GM18505 (cell line): ENCODE measurements around the gene RAP2B.
"Not testable (repeated sequence)": the region's sequence is repeated elsewhere in the genome, so short reads cannot be mapped to it uniquely, and the experiment has no call there.

Experiments
- ATAC-seq: cut with Tn5 transposase; IDR thresholded peaks from one replicate; pipeline ENCODE4 v1.9.1; 2021; ENCODE audit not compliant: unreplicated experiment
- POLR2A ChIP-seq: IDR thresholded peaks from 4 replicates; pipeline ENCODE4 v1.6.1; 2011; ENCODE audit warnings: borderline replicate concordance; ENCODE audit not compliant: insufficient read depth, insufficient read length; ENCODE audit errors: extremely low read depth

The RAP2B gene

DNA sequence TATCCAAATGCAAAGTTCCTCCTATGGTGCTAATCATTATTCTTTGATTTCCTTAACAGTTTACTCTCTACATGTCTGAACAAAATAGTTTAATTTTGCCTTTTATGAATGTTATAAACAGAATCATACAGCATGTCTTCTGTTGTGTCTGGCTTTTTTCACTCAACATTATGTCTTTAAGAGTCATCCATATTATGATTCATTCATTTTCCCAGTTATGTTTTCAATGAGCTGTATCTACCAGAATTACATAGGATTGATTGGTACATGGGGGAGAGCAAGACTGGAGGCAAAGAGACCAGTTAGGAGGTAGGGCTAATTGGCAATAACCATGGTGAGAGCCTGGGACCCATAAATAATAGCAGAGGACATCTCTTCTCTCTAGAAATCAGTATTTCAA, 16.6 kb upstream of the RAP2B start:
- ATAC-seq, result no peak
- TF ChIP-seq POLR2A, result no peak

DNA sequence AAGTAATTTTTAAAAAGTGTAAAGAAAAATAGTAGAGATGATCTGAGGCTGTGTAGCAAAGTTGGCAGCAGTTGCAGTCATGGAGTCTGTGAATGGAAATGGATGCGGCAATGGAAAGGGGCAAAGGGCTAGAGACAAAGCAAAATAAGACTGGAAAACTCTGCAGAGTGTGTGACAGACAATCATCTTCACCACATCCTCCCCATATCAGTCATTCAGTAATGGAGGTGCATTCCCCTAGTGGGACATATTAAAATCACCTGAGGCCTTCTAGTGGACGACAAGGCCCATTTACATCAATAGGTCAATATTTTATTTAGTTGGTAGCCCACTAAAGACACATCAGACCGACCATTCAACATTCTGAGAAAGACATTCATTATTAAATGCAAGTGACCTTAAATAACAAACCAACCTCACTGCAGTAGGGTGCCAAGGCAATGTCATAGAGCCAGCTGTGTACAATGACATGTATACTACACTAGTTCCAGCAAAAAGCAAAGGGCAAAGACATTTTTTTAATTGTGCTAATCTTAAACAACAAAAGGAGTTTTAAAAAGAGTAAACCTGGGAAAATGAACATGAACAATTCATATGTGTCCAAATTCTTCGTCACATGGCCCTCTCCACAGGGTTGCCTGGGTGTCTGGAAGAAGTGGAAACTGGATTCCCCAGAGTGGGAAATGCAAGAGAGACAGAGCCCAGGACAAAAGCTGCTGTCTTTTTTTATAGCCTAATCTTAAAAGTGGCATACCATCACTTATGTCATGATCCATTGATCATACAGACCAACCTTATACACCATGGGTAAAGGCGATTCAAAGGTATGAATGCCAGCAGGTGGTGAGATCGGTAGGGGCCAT, 15.6 kb upstream of the RAP2B start:
- TF ChIP-seq POLR2A, result no peak
- no peak for ATAC-seq

DNA sequence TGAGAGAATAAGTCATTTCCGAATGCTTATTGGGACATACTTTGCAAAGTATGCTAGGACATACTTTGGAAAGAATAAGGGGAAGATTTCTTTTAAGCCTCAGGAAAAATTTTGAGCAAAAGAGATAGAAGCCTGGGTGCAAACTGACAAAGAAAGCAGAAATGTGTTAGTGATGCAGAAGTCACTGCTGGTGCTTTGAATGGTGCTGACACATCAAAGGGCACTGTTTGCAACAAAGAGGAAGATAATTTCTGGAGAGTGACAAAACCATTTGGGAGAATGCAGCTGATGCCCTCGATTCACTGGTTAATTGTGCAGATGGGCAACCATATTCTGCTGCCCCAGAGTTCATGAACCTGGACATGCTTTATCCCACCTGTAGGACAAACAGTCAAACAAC, 11.0 kb upstream of the RAP2B start:
- TF ChIP-seq POLR2A, result no peak
- no peak for ATAC-seq

DNA sequence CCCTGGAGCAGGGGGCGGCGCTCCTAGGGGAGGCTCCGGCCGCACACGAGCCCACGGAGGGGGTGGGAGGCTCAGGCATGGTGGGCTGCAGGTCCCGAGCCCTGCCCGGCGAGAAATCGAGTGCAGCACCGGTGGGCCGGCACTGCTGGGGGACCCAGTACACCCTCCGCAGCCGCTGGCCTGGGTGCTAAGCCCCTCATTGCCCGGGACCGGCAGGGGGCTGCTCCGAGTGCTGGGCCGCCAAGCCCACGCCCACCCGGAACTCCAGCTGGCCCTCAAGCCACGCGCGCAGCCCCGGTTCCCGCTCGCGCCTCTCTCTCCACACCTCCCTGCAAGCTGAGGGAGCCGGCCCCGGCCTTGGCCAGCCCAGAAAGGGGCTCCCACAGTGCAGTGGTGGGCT, 6.2 kb upstream of the RAP2B start:
- not testable (repeated sequence) for ATAC-seq

DNA sequence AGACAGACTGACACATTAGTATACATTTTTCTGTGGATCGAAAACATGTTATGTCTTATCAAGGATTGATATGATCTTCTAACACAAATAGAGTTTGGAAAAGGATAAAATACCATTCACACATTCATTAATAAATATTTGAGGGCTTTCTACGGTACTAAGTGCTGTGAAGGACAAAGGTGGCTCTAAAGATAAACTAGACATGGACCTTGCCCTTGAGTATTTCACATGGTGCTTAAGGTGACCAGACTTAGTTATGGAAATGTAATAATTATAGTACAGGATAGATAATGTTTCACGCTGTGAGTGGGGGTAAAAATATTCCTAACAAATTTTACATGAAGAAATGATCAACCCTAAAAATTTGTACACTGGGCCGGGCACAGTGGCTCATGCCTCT, 3.8 kb upstream of the RAP2B start:
- ATAC-seq, result no peak
- TF ChIP-seq POLR2A, result no peak

DNA sequence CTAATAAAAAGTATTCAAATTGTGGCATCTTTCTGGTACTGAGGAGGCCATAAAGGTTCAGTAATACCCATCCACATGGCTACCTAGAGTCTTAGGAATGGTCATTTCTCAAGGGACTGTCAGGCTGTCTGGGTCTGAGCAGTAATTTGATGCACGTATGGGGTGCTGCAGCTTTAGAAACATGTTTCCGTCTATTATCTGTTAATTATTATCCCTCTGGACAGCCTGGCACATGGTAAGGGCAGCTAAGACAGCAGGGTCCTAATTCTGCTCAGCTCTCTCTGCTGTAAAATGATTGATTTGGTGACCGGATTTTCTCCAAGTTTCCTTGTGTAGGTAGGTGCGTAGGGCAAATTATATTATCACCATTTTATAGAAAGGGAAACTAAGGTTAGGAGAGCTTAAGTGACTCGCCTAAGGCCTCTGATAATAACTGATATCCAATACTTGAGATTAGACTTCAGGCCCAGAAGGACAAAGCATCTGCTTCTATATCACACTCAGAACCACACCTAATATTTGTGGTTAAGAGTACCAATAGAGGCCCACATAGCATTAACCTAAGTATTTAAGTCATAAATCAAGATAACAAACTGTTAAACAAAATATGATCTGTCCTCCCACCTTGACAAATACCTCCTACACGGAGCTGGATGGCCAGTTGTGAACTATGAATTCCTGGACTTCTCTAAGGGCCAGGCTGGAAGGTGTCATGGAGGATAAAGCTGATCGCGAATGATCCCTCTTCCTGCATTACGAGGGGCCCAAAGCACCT, 2.9 kb upstream of the RAP2B start:
- TF ChIP-seq POLR2A, result no peak
- no peak for ATAC-seq

DNA sequence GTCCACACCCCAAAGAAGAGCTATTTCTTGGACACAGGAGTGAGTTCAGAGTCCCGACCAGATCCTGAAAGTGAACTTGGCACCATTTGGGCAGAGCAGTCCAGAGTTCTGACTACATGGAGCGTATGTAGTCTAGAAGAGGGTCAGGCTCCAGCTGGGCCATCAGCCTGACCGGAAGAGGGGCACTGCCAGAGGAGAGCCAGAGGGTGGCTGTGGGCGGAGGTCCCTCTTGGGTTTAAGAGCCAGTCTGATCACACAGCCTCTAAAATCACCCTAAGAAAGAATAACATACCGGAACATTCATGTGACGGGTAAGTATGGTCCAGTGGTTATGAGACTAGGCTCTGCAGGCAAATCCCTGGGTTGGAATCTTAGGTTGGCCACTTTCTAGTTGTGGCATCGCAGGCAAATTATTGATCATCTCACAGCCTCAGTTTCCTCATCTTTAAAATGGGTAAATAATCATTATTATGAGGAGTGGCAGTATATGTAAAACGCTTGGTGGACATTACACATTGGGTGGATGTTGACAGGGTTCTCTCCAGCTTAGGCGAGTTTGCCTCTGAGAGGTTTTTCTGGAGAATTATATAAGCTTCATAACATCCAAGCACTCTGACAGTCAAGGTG, 2.1 kb upstream of the RAP2B start:
- no peak for ATAC-seq
- TF ChIP-seq POLR2A, result no peak

DNA sequence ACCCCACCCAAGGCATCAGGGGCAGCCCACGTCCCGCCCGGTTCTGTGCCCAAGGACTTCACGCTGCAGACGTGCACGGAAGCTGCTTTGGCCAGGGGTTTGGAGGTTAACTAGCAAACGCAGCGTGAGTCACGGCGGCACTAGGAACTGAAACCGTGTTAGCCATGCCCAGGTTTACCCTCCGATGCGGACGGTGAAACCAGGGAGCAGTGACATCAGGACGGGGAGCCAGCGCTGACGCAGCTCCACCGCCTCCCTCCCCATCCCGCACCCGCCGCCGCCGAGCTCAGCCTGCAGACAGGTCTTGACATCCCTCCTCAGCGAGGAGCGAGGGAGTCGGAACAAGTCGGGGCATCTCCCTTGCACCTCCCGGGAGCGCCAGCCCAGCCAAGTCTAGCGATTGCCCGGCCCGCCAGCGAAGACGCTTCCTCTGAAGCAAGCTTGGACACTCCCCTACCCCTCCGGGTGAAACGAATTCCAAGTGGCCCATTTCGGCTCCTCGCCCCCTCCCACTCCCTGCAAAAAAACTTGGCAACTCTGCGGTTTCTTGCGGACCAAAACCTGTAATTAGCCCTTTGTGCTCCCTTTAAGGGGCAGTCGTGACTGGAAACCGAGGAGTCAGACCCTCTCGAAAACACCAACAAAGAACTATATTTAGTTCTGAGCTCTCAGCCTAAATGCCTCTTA, 1.4 kb upstream of the RAP2B start:
- peak; percentile 29 for ATAC-seq
- peak; percentile 71 for TF ChIP-seq POLR2A

DNA sequence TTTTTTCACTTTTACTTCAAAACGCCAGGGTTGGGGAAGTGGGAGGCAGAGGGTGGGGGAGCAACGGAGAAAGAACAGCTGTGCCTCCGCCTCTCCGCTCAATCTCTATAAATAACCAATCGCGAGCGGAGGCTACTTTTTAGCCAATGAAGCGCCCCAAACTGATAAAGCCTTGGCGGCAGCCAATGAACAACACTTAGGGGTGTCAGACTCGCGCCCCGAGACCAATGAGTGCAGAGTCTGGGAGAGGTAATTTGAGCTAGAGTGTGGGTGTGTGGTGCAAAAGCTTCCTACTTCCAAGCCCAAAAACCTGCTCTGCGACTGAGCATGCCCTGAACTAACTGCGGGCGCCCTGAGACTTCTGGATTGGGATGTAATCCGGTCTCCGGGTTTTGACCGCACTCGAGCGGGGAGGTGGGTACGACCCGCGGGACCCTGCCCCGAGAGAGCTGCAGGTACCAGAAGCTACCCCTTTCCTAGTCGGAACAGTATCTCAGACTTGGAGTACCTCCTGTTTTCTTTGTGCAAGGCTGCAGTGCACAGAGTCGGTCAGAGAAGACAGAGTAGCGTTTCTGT, 800 bp upstream of the RAP2B start:
- peak; percentile 73 for ATAC-seq

DNA sequence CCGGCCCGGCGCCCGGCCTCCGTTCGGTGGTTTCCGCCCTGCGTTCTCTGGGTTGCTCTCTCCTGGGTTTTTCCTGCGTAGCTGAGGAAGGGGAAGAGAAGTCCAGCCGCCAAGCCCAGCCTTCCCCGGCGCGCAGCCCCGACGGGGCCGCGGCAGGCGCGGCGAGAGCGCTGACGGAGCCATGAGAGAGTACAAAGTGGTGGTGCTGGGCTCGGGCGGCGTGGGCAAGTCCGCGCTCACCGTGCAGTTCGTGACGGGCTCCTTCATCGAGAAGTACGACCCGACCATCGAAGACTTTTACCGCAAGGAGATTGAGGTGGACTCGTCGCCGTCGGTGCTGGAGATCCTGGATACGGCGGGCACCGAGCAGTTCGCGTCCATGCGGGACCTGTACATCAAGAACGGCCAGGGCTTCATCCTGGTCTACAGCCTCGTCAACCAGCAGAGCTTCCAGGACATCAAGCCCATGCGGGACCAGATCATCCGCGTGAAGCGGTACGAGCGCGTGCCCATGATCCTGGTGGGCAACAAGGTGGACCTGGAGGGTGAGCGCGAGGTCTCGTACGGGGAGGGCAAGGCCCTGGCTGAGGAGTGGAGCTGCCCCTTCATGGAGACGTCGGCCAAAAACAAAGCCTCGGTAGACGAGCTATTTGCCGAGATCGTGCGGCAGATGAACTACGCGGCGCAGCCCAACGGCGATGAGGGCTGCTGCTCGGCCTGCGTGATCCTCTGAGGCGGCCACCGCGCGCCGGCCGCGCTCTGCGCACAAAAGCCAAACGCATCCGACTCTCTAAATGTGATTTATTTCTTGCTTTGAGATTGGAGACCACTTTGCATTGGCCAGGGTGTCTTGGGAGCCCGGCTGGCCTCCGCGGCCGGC, 727 bp downstream of the RAP2B start:
- peak; percentile 7 for ATAC-seq
- no peak for TF ChIP-seq POLR2A

More for the DNA sequence above, 800 bp upstream of the RAP2B start:
- TF ChIP-seq POLR2A, result peak; percentile 40

DNA sequence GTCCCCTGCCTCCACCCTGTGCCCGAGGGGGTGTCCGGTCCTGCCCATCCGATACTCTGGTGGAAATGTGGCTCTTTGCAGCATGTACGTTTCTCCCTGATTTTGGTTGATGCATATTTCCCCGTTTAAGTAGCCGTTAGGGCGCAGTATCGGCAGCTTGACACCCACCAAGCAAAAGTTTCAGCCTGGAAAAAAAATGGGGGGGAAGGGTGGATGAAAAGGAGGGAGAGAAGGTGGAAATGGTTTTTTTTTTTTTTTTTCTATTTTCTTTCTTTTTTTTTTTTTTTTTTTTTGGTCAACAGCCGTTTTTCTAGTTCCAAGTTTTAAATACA, 1.3 kb downstream of the RAP2B start:
- no peak for TF ChIP-seq POLR2A
- no peak for ATAC-seq

DNA sequence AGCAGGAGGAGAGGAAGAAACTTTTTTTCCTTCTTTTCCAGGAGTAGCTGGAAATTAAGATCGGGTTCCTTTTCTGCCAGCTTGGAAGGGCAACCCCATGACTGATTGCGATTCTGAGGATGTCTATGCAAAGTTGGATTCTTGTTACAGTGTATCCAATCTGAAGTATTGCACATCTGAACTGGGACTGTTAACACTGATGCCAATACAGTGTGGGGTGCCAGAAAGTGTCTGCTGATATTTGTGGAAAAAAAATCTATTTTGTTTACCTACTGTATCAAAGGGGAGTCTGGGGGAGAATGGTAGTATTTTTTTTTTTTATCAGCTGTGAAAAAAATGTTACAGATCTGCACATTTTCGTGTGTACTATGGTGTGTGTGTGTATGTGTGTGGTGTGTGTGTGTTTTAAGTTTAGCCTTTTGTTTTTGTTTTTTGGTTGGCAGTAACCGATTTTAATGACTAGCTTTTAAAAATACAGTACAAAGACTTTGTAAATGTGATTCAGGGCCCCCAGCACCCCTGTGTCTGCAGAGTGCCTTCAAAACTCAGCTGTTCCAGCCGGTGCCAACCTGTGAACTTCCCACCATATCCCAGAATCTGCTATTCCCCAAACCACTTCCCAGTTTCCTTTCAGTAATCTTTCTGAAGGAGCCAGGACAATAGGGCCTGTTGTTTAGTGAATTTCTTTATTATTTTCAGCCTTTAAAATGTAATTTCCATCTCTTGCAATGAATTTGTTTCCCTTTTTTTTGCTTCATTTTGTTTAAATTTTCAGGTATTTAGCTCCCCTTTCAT, 1.9 kb downstream of the RAP2B start:
- TF ChIP-seq POLR2A, result no peak
- ATAC-seq, result no peak

DNA sequence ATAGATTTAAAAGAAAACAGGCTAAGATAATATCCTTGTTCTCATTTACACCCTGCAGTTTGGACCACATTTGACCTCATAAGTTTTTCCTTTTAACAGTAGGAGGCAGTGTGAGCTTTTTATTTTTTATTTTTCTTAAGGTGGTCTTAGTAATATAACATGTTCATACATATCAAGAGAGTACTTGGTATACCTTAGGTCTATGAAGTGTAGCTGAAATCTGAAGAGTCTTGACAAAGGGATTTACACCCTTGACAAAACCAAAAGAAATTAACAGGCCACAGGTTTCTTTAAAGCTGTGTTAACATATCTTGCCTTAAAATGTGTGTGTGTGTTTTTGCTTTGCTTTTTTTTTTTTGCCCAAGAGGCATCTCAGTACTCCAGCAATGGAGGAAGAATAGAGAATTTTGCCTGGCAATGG, 3.2 kb downstream of the RAP2B start:
- no peak for TF ChIP-seq POLR2A
- no peak for ATAC-seq
